ACC112 (cell line): ENCODE data around the gene TMPRSS6.

Experiments
- H2AFZ ChIP-seq: fragments of 200-600 bp; sonication (generic); one replicate; pipeline ENCODE4 v1.6.0; 2017; ENCODE audit warnings: antibody characterized with exemption, low read length; ENCODE audit not compliant: unreplicated experiment
- H3K27ac ChIP-seq: fragments of 200-600 bp; sonication (generic); 2 replicates; pipeline ENCODE4 v1.5.1; 2014; ENCODE audit warnings: low read depth, mild to moderate bottlenecking, antibody characterized with exemption, low read length, moderate library complexity
- H3K27me3 ChIP-seq: fragments of 200-600 bp; sonication (generic); 2 replicates; pipeline ENCODE4 v1.6.1; 2014; ENCODE audit warnings: mild to moderate bottlenecking, antibody characterized with exemption, low read length, moderate library complexity, mixed read lengths; ENCODE audit not compliant: insufficient read depth
- H3K36me3 ChIP-seq: fragments of 200-600 bp; sonication (generic); 2 replicates; pipeline ENCODE4 v1.6.1; 2016; ENCODE audit warnings: mild to moderate bottlenecking, antibody characterized with exemption, low read length, moderate library complexity, mixed read lengths; ENCODE audit not compliant: insufficient read depth
- H3K4me1 ChIP-seq: fragments of 200-600 bp; sonication (generic); one replicate; pipeline ENCODE4 v1.6.1; 2016; ENCODE audit warnings: low read length, mixed read lengths; ENCODE audit not compliant: insufficient read depth, unreplicated experiment, control insufficient read depth
- H3K4me3 ChIP-seq: fragments of 200-600 bp; sonication (generic); 2 replicates; pipeline ENCODE4 v1.5.1; 2014; ENCODE audit warnings: mild to moderate bottlenecking, low read depth, low read length
- H3K79me2 ChIP-seq: fragments of 200-600 bp; sonication (generic); one replicate; pipeline ENCODE4 v1.6.0; 2016; ENCODE audit warnings: low read length; ENCODE audit not compliant: control insufficient read depth, unreplicated experiment, insufficient read depth

The TMPRSS6 gene

GRCh38 chr22:37148742-37149665 lies 39.5 kb upstream of the TMPRSS6 start:
- Histone ChIP-seq H3K36me3 (no peaks in the 10 kb centered on the region), H3K79me2 (no peaks in the 10 kb centered on the region), H3K4me3 (no peak overlapping the region), H3K27ac (no peak overlapping the region), H3K27me3 (peaks cover 6% of the 10 kb centered on the region; the same call in 1 of the 2 replicates), H3K4me1 (no peaks in the 10 kb centered on the region), H2AFZ (no peak overlapping the region)

GRCh38 chr22:37148031-37148651 lies 38.6 kb upstream of the TMPRSS6 start:
- Histone ChIP-seq H3K27me3 (peaks cover 6% of the 10 kb centered on the region; the same call in 1 of the 2 replicates), H3K4me3 (no peak overlapping the region), H3K79me2 (no peaks in the 10 kb centered on the region), H3K4me1 (no peaks in the 10 kb centered on the region), H2AFZ (no peak overlapping the region), H3K27ac (no peak overlapping the region), H3K36me3 (no peaks in the 10 kb centered on the region)

DNA sequence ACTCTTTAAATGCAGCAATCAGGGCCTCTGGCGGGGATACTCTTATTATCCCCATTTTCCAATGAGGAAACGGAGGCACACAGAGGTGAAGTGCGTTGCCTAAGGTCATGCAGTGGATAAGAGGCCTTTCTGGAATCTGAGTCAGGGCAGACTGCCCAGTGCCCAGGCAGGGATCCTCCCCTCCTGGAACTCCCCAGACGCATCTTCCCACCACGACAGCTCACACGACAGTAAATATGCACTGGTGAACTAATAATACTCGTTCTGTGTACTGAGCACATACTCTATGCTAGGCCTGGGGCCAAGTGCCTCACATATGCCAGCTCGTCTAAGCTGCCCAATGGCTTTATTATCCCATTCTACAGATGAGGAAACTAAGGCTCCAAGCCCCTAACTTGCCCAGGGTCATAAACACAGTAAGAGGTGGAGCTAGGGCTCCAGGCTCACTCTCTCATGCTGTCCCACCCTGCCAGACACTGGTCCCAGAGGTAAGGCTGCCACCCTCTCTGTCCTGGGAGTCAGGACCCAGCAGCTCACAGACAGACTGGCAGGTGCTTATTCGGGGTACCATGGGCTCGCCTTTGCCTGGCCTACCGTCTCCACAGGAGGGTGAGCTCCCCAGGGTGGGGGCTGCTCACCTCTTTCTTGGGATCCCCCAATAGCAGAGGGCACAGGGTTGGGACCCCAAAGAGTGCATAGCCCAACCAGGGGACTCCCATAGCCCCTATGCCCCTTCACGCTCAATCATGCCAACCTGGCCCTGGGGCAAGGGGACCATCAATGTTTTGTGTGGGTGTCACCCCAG lies 37.9 kb upstream of the TMPRSS6 start:
- no peak overlapping the region for H3K4me3 ChIP-seq
- no peak overlapping the region for H3K27ac ChIP-seq
- peaks cover 6% of the 10 kb centered on the region; the same call in 1 of the 2 replicates for H3K27me3 ChIP-seq
- no peaks in the 10 kb centered on the region for H3K4me1 ChIP-seq
- no peak overlapping the region for H2AFZ ChIP-seq
- H3K79me2 ChIP-seq, result no peaks in the 10 kb centered on the region
- no peaks in the 10 kb centered on the region for H3K36me3 ChIP-seq

DNA sequence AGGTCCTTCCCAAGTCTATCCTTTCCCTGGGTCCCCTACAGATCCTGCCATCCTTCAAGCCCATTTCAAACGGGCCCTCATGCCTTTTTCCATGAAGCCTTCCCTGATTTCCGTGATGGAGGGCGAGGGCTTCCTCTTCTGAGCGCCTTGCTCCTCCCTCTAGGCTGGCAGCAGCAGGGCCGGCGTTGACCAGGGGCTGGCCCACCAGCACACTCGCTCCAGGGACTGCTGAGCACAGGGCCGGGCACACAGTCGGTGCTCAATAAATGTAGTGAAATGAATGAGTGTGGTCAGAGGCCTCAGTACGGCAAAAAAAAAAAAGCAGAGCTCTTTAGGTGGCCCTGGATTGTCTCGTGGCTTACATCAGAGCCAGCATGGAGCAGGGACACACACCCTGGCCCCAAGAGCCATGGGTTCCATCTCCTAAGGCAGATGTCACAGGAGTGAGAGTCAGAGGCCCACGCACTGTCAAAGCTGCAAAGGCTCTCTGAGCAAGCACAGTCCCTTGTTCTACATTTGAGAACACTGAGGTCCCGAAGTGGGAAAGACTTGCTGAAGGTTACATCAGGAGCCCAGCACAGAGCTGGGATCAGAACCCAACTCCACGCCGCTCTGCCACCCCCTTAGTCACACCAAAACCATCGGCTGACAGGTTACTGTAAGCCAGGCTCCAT lies 37.1 kb upstream of the TMPRSS6 start:
- no peaks in the 10 kb centered on the region for H3K36me3 ChIP-seq
- H3K4me3 ChIP-seq, result no peak overlapping the region
- peaks cover 4% of the 10 kb centered on the region; the same call in 1 of the 2 replicates for H3K27me3 ChIP-seq
- no peak overlapping the region for H3K27ac ChIP-seq
- H3K4me1 ChIP-seq, result no peaks in the 10 kb centered on the region
- H3K79me2 ChIP-seq, result no peaks in the 10 kb centered on the region
- H2AFZ ChIP-seq, result no peak overlapping the region

DNA sequence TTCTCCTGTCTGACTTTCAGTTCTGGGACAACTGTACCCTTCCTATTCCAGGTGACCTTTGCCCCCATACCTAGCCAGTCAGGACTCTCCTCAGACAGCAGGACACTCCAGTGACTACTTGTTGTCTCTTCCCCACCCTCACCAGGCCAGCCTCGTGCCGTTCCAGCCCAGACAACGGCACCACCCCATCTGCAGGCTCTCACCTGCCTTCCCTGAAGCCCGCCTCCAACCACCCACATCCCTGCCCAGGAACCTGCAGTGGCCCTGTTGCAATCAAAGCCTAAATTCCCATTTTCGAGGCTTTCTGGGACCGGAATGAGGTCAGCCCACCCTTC lies 36.5 kb upstream of the TMPRSS6 start:
- no peaks in the 10 kb centered on the region for H3K27me3 ChIP-seq
- no peaks in the 10 kb centered on the region for H3K4me1 ChIP-seq
- no peak overlapping the region for H3K27ac ChIP-seq
- H3K79me2 ChIP-seq, result no peaks in the 10 kb centered on the region
- no peak overlapping the region for H3K4me3 ChIP-seq
- H2AFZ ChIP-seq, result no peak overlapping the region
- no peaks in the 10 kb centered on the region for H3K36me3 ChIP-seq

DNA sequence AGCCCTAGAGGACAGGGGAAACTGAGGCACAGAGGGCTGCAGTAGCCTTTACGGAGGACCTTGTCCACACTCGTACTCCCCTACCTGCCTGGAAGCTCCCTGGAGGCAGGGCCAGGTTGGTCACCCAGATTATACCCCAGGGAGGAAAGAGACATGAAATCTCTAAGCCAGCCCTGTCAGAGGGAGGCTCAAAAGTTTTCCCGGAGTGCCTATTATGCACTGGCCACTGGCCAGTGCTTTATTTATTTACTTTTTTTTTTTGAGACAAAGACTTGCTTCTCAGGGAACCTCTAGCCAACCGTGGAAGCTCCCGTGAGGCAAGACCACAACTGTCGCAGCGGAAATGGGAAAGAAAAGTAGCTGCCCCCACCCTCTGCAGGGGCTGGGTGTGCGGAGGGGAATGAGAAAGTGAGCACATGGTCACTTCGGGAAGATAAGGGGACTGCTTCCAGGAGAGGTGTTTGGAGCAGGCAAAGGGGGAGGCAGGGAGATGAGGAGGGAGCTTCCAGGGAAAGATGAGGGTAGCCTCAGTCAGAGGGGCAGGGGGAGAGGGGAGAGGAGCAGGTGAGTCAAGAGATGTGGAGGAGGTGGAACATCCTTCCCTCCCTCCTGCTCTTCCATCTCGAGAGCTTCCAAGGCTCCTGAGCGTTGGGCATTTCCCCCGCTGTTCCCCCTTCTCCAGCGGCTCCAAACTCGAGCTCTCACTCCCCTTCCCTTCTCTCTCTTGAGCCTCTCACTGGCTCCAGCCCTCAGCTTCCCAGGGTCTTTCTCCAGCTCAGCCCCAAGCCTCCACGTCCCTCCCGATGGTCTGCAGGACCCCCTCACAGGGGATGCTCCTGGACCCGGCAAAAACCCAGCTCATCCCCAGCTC lies 35.9 kb upstream of the TMPRSS6 start:
- Histone ChIP-seq H3K4me1 (no peaks in the 10 kb centered on the region), H3K27ac (no peak overlapping the region), H3K27me3 (no peaks in the 10 kb centered on the region), H3K4me3 (no peak overlapping the region), H3K36me3 (no peaks in the 10 kb centered on the region), H2AFZ (no peak overlapping the region), H3K79me2 (no peaks in the 10 kb centered on the region)

GRCh38 chr22:37144180-37144554 lies 34.7 kb upstream of the TMPRSS6 start:
- Histone ChIP-seq H3K4me1 (no peaks in the 10 kb centered on the region), H3K27ac (no peak overlapping the region), H3K4me3 (no peak overlapping the region), H3K36me3 (no peaks in the 10 kb centered on the region), H2AFZ (no peak overlapping the region), H3K79me2 (no peaks in the 10 kb centered on the region), H3K27me3 (no peaks in the 10 kb centered on the region)

DNA sequence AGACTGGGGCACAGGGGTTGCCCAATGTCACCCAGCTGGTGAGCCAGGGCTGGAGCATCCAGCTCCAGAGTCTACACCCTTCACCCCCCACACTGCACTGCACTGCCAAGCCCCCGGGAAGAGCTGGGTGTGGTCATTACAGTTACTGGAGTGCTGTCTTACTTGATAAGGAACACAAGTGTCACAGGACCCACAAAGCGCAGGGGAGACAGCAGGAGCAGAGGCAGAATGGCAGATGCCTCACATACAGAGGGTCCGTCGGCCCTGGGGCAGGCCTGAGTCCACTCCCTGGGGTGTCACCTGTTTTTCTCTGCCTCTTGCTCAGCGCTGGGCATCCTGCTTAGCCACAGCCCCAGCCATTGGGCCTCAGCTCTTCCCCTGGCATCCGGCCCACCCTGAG lies 32.5 kb upstream of the TMPRSS6 start:
- H3K27ac ChIP-seq, result no peak overlapping the region
- no peaks in the 10 kb centered on the region for H3K36me3 ChIP-seq
- H3K4me3 ChIP-seq, result no peak overlapping the region
- H3K79me2 ChIP-seq, result no peaks in the 10 kb centered on the region
- H2AFZ ChIP-seq, result no peak overlapping the region
- no peaks in the 10 kb centered on the region for H3K27me3 ChIP-seq
- no peaks in the 10 kb centered on the region for H3K4me1 ChIP-seq

DNA sequence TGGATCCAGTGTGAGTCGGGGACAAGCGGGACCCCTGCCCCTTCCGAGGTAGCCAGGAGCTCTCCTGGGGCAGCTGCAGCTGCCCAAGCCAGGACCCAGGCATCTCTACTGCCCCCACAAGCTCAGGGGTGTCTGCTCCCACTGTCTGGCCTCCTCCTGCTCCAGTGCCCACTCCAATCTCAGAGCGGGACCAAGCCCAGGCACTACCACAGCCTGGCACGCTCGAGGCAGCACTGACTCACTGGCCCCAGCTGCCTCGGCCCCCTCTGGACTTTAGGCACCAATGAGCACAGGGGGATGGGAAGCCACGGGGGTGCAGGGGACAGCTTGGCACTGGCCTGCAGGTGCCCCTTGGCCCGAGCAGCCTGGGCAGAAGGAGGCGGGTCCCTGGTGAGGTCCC lies 32.0 kb upstream of the TMPRSS6 start:
- H3K36me3 ChIP-seq, result no peaks in the 10 kb centered on the region
- H3K4me1 ChIP-seq, result no peaks in the 10 kb centered on the region
- no peak overlapping the region for H3K27ac ChIP-seq
- no peak overlapping the region for H2AFZ ChIP-seq
- H3K4me3 ChIP-seq, result no peak overlapping the region
- H3K79me2 ChIP-seq, result no peaks in the 10 kb centered on the region
- no peaks in the 10 kb centered on the region for H3K27me3 ChIP-seq
